Calu3 (cell line): ENCODE measurements around the gene TPRX2. TPM values are rescaled to one million over a fixed set of nuclear protein-coding genes. Genes with fewer than 3 reads are reported as not detected.
"Not testable (repeated sequence)": the region's sequence is repeated elsewhere in the genome, so short reads cannot be mapped to it uniquely, and the experiment has no call there.

Experiments
- Bru-seq: library from RNA; stranded (reverse); fragments of 400-500 nt; gene quantifications from one replicate; lab custom pipeline; 2021; lab: Mats Ljungman, UMichigan
- BruChase-seq, 2 experiments: library from RNA; stranded (reverse); fragments of 400-500 nt; gene quantifications; one replicate each; lab custom pipeline; 2021; lab: Mats Ljungman, UMichigan
- BruUV-seq: library from RNA; stranded (reverse); fragments of 400-500 nt; replicated peaks from 2 replicates; lab custom pipeline; 2021; lab: Mats Ljungman, UMichigan
- CTCF ChIA-PET: fragments of 300-600 bp; sonication (Branson Sonifier 250); formaldehyde crosslinking; loops from one replicate; lab custom pipeline; 2022; ENCODE audit warnings: antibody characterized with exemption; lab: Charles Lee
- DNase-seq: peaks from one replicate; pipeline ENCODE4 v3.0.0; 2022
- H3K27ac Mint-ChIP-seq: one replicate; pipeline ENCODE4 v1.8.0; 2022; ENCODE audit warnings: mixed read lengths; ENCODE audit not compliant: unreplicated experiment
- H3K27me3 Mint-ChIP-seq: one replicate; pipeline ENCODE4 v1.8.0; 2022; ENCODE audit warnings: mixed read lengths; ENCODE audit not compliant: unreplicated experiment
- H3K36me3 Mint-ChIP-seq: one replicate; pipeline ENCODE4 v1.8.0; 2022; ENCODE audit warnings: mild to moderate bottlenecking, moderate library complexity, mixed read lengths; ENCODE audit not compliant: insufficient read depth, unreplicated experiment
- H3K4me1 Mint-ChIP-seq: one replicate; pipeline ENCODE4 v1.8.0; 2022; ENCODE audit warnings: mild to moderate bottlenecking, low read depth, mixed read lengths; ENCODE audit not compliant: unreplicated experiment
- H3K4me3 Mint-ChIP-seq: one replicate; pipeline ENCODE4 v1.8.0; 2022; ENCODE audit warnings: mild to moderate bottlenecking, low read depth, moderate library complexity, mixed read lengths; ENCODE audit not compliant: unreplicated experiment
- H3K9me3 Mint-ChIP-seq: one replicate; pipeline ENCODE4 v1.8.0; 2022; ENCODE audit warnings: low read depth, mixed read lengths; ENCODE audit not compliant: unreplicated experiment
- CTCF ChIP-seq: fragments of 200-600 bp; IDR thresholded peaks from one replicate; pipeline ENCODE4 v1.8.0; 2022; ENCODE audit warnings: antibody characterized with exemption; ENCODE audit not compliant: unreplicated experiment
- intact Hi-C: fragments of 100-400 bp; cut with micrococcal nuclease; formaldehyde crosslinking; loops from one replicate; pipeline ENCODE4 v1.10.0; 2022; ENCODE audit not compliant: unreplicated experiment
- long read RNA-seq: library from polyadenylated mRNA; stranded (forward); transcript quantifications from one replicate; pipeline ENCODE4 v2.0.0, GENCODE V29; 2022
- total RNA-seq: library from RNA; stranded (reverse); gene quantifications from 2 replicates; pipeline ENCODE4 v1.2.3, GENCODE V29; 2022

Gene TPRX2
- total RNA-seq (not detected in 2 replicates), Bru-seq, nascent RNA (not detected), BruChase-seq, experiment 1, labeled RNA remaining after a 6-hour chase (not detected), BruChase-seq, experiment 2, labeled RNA remaining after a 2-hour chase (not detected)
- long read RNA-seq: 0 reads

GRCh38 chr19:47858646-47859285 is at the start of gene TPRX2:
Gene TPRX2 (plus strand): TSS chr19:47859235. CDS start chr19:47859247, 12 bp downstream.
- intact Hi-C loops, H3K9me3 Mint-ChIP-seq, BruUV-seq, H3K4me3 Mint-ChIP-seq, CTCF ChIA-PET, H3K27ac Mint-ChIP-seq, DNase-seq, H3K4me1 Mint-ChIP-seq, H3K36me3 Mint-ChIP-seq: not testable (repeated sequence)
- H3K27me3 Mint-ChIP-seq: peaks cover 35% of the 10 kb centered on the region

- CTCF ChIA-PET: interaction anchor here (0.6 to 1.2 kb wide), 2 partner anchors 55 to 426 kb away, joined by 3 to 7 read pairs; no protein-coding TSS in a partner anchor
- Mint-ChIP-seq H3K27ac (no peak overlapping the region), H3K9me3 (no peaks in the 10 kb centered on the region), H3K4me3 (no peak overlapping the region), H3K4me1 (no peaks in the 10 kb centered on the region), H3K36me3 (no peaks in the 10 kb centered on the region), H3K27me3 (peaks cover 9% of the 10 kb centered on the region)
- peak; percentile 81 for TF ChIP-seq CTCF
- intact Hi-C loops: loop anchor here (5.0 kb wide), 1 partner anchor 49 kb away; no protein-coding TSS in a partner anchor
- no TSS peak for BruUV-seq
- peak; percentile 92 for DNase-seq
Measured at GRCh38 chr19:47813304-47813994, 45.6 kb upstream of the TPRX2 start.

- H3K36me3 Mint-ChIP-seq: no peaks in the 10 kb centered on the region
- peaks cover 14% of the 10 kb centered on the region for H3K27me3 Mint-ChIP-seq
- H3K4me3 Mint-ChIP-seq: no peak overlapping the region
- H3K4me1 Mint-ChIP-seq: no peaks in the 10 kb centered on the region
- BruUV-seq: no TSS peak
- peak; percentile 40 for TF ChIP-seq CTCF
- H3K27ac Mint-ChIP-seq: no peak overlapping the region
- H3K9me3 Mint-ChIP-seq: no peaks in the 10 kb centered on the region
- CTCF ChIA-PET: interaction anchor here (0.6 to 1.2 kb wide), 2 partner anchors 55 to 426 kb away, joined by 3 to 7 read pairs; no protein-coding TSS in a partner anchor
- no peak for DNase-seq
- intact Hi-C loops: loop anchor here (5.0 kb wide), 1 partner anchor 48 kb away; no protein-coding TSS in a partner anchor
Measured at GRCh38 chr19:47813995-47814328, 45.1 kb upstream of the TPRX2 start.

- H3K27ac Mint-ChIP-seq, H3K36me3 Mint-ChIP-seq, H3K4me3 Mint-ChIP-seq, intact Hi-C loops, BruUV-seq, H3K9me3 Mint-ChIP-seq, H3K4me1 Mint-ChIP-seq, DNase-seq: not testable (repeated sequence)
- CTCF ChIA-PET: interaction anchor here (0.5 to 0.6 kb wide), 2 partner anchors 40 to 84 kb away, joined by 5 read pairs; no protein-coding TSS in a partner anchor
- H3K27me3 Mint-ChIP-seq: peaks cover 37% of the 10 kb centered on the region
Measured at GRCh38 chr19:47816270-47816669, 42.8 kb upstream of the TPRX2 start.

- not testable (repeated sequence) for BruUV-seq
Measured at GRCh38 chr19:47818221-47818620, 40.8 kb upstream of the TPRX2 start.

More at GRCh38 chr19:47818221-47818620, 40.8 kb upstream of the TPRX2 start:
- intact Hi-C loops, H3K36me3 Mint-ChIP-seq, DNase-seq, H3K4me1 Mint-ChIP-seq, H3K4me3 Mint-ChIP-seq, CTCF ChIA-PET, H3K9me3 Mint-ChIP-seq, H3K27ac Mint-ChIP-seq: not testable (repeated sequence)
- H3K27me3 Mint-ChIP-seq: peaks cover 57% of the 10 kb centered on the region
